ENCODE results near the gene GPR183. TPM values are rescaled to one million over a fixed set of nuclear protein-coding genes. Genes with fewer than 3 reads are reported as not detected.

Gene GPR183
- total and polyA plus RNA-seq, 2 of the 8 experiments (the other 6 are each of a cell fraction or from before 2014, with no cell fraction given): not detected

GRCh38 chr13:99311748-99312492, 4.7 kb upstream of the GPR183 start:
- peaks cover 4 to 7% of the 10 kb centered on the region in 2 experiments for H4K20me1 ChIP-seq (replicated peaks in 1 of 2; ENCODE audit: control insufficient read depth in 1 of 2, insufficient read depth in 2 of 2, low read length in 2 of 2)
- no peak overlapping the region for H3K4me3 ChIP-seq (ENCODE audit: extremely low read depth in 1 of 4, insufficient read depth in 2 of 4, low read depth in 3 of 4, low read length in 4 of 4)
- no peak overlapping the region for H3K4ac ChIP-seq (replicated peaks; ENCODE audit: insufficient read length, low read depth, low read length)
- no peak overlapping the region for H4K91ac ChIP-seq (replicated peaks; ENCODE audit: insufficient read length, low read length)
- TF ChIP-seq CEBPB (IDR thresholded peaks at IDR 0.05; ENCODE audit: low read depth, low read length): peak; percentile 93
- TF ChIP-seq TBP (IDR thresholded peaks at IDR 0.05; ENCODE audit: low read depth, low read length): no peak
- no peaks in the 10 kb centered on the region; the same call in 1 of the 2 replicates for H3K79me1 ChIP-seq (ENCODE audit: low read depth, low read length)
- H2BK20ac ChIP-seq (ENCODE audit: low read length): no peak overlapping the region
- FAIRE-seq (no peak), DNase-seq (ENCODE audit: low read depth in 1 of 2, low spot score in 2 of 2) (no peak)
- no peaks in the 10 kb centered on the region for H3K27me3 ChIP-seq (replicated peaks in 1 of 4; ENCODE audit: control insufficient read depth in 3 of 4, extremely low read depth in 1 of 4, insufficient read depth in 3 of 4, low read length in 3 of 4)
- H3K27ac ChIP-seq (ENCODE audit: low read depth, low read length): no peak overlapping the region
- H3K9me3 ChIP-seq (ENCODE audit: insufficient read depth in 2 of 2, low read depth in 1 of 2, low read length in 1 of 2): no peaks in the 10 kb centered on the region
- H3K4me2 ChIP-seq (ENCODE audit: insufficient read depth in 1 of 2, low read depth in 2 of 2, low read length in 2 of 2): no peak overlapping the region
- no peak overlapping the region for H2AK5ac ChIP-seq (ENCODE audit: low read depth, low read length)
- no peak overlapping the region for H2BK120ac ChIP-seq (replicated peaks; ENCODE audit: low read depth, low read length)
- H4K5ac ChIP-seq (ENCODE audit: insufficient read length, low read depth, low read length): no peak overlapping the region
- H3K23ac ChIP-seq (ENCODE audit: insufficient read length): no peak overlapping the region
- H3K9ac ChIP-seq (replicated peaks in 1 of 4; ENCODE audit: extremely low read depth in 1 of 4, low read depth in 3 of 4, low read length in 3 of 4): no peak overlapping the region
- no peak overlapping the region for H3K18ac ChIP-seq (ENCODE audit: extremely low read depth, low read length)
- H4K8ac ChIP-seq (ENCODE audit: extremely low read depth, insufficient read depth, low read length): no peak overlapping the region
- H3K36me3 ChIP-seq (ENCODE audit: control insufficient read depth in 2 of 4, insufficient read depth in 4 of 4, low read length in 3 of 4): no peaks in the 10 kb centered on the region; a peak in 1 of 8 replicates
- H2BK15ac ChIP-seq (ENCODE audit: low read length): no peak overlapping the region
- ChIA-PET POLR2A (ENCODE audit: partially characterized antibody) (no interaction called here), CTCF (ENCODE audit: partially characterized antibody) (interaction anchor here (0.5 to 0.9 kb wide), 5 partner anchors 7 to 1139 kb away, joined by 3 to 5 read pairs (median 3); no protein-coding TSS in a partner anchor)
- no peak overlapping the region for H3K56ac ChIP-seq (replicated peaks; ENCODE audit: insufficient read length, low read depth, low read length)
- no peak overlapping the region for H3K14ac ChIP-seq (ENCODE audit: insufficient read length)
- peak overlapping the region; percentile 36; the same call in 1 of the 2 replicates for H2BK5ac ChIP-seq (ENCODE audit: low read depth, low read length)
- no peaks in the 10 kb centered on the region for H3K79me2 ChIP-seq (ENCODE audit: control insufficient read depth in 1 of 2, insufficient read depth in 2 of 2, low read length in 2 of 2)
- WGBS, 2 experiments (ENCODE audit: extremely low coverage in 1 of 2, insufficient coverage in 1 of 2, insufficient read length in 1 of 2, insufficient replicate concordance in 2 of 2, low coverage in 1 of 2, low lambda C conversion rate in 2 of 2, missing lambda C conversion rate in 1 of 2): 92% methylated on average over 10 of the region's 10 CpGs; no CpG with 5 or more reads in 1 of the 2 experiments
- peaks cover 0 to 3% (median 0%) of the 10 kb centered on the region in 4 experiments; a peak in 1 of 7 replicates for H3K4me1 ChIP-seq (replicated peaks in 1 of 4; ENCODE audit: control insufficient read depth in 3 of 4, insufficient read depth in 4 of 4, low read length in 3 of 4)
- no peaks in the 10 kb centered on the region for H3K23me2 ChIP-seq (ENCODE audit: low read depth, low read length)
- no peak overlapping the region for H2AFZ ChIP-seq (ENCODE audit: low read length)
- no peak overlapping the region for H2BK12ac ChIP-seq (ENCODE audit: low read depth, low read length)
